ENCODE results near the gene PDE1C.

Gene PDE1C

DNA sequence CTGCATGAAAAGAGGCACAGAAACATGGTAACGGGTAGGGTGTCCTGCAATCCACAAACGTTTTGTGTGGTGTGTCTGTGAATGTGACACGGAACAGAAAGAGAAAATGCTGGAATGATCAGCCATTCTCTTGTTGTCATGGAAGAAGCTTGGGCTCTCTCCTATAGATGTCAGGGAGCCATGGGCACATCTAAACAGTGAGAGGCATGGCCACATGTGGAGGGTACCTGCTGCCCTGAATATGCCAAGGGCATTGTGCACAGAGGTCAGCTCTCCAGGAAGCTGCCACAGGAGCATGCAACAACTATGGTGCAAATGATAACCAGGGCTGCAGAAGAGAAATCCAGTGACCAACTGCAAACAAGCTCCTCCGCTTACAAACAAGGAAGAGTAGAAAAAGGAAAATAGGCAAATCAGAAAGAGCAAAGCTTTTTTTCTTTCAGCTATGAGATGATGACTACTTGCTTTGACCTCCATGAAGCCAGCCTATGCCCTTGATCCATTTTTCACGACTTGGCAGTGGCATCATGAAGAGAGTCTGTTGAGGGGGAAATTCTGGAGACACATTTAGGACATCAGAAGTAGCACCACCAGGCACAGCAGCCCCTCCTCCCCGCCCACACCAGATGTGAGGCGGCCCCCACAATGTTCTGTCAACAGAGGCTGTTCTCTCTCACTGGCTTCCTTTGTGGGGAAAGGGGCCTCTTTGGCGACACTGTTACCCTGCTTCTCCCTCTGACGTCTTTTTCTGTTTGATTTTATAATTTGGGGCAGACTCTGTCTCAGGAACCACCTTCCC is 4.8 kb upstream of the PDE1C start:
- no peak for DNase-seq (ENCODE audit: low read depth)

DNA sequence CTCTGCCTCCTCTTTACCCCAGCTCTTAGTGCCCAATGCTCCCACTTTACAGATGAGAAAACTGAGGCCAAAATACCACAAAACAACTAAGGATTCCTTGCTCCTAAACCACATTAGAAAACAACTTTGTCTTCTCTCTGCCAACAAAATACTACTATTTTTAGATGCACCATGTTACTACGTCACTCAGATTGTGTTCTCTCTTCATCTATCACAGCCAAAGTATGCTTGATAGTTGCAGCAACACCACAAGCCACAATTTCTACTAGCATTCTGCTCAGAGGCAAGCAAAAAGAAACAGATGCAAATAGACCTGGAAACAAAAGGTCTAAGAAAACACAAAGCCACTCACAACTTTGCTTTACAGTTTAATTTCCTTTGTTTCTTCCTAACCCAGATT is 3.3 kb upstream of the PDE1C start:
- DNase-seq (ENCODE audit: low read depth), result no peak

DNA sequence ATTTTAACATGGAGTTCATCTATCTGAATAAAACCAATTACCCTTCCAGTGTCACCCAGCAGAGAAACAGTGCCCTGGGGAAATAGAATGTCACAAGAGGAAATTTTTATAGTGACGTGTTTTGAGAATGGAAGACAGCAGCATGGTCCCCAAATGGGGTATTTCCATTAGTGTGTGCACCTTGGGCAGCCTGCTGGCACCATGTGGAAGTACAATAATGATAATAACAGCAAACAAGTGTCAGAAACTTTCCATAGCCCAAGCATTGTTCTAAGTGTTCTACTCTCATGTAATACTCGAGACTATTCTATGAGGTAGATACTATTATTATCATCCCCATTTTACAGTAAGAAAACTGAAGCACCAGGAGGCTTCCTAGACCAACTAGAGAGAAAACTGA is 2.2 kb upstream of the PDE1C start:
- DNase-seq (ENCODE audit: low read depth), result no peak

DNA sequence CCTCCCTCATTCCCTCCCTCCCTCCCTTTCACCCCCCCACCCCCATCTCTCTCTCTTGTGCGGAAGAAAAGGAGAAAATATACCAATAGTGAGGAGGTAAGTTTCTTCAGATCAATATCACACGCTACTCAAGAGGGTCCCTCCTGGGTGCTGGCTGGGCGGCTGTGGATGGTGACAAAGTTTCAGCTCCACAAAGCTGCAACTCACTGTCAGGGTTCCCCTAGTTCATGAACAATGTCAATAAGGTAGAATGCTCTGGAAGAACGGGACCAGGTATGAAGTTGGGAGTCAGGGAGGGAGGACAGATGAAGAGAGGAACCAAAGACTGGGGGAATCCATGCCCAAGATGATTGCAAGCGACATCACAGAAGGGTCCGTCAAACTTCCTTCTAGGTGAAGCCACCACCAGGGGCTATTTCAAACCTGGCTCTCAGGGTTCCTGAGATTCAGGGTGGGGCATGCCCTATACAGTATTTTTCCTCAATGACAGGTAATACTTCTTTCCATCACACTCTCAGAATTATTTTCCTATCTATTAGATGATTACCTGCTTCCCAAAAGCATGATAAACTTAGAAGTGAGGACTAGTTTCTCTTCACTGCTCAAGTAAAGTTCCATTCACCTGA is 1.4 kb upstream of the PDE1C start:
- DNase-seq (ENCODE audit: low read depth), result no peak

DNA sequence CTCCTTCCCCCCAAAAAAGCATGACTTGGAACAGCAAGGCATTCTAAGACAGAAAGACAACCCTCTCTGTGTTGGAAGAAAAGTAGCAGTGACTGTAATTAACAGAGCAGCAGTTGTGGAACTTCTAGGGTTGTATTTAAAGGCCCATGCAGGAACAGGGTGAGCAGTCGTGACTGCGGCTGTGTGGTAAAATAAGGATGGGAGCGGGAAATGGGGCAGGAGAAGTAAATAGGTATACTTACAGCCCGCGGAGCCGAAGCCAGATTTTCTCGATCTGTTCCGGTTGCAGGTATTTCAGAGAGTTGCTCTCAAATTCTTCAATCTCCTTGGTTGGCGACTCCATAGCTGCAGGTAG is 179 bp downstream of the PDE1C start:
- no peak for DNase-seq (ENCODE audit: low read depth)

DNA sequence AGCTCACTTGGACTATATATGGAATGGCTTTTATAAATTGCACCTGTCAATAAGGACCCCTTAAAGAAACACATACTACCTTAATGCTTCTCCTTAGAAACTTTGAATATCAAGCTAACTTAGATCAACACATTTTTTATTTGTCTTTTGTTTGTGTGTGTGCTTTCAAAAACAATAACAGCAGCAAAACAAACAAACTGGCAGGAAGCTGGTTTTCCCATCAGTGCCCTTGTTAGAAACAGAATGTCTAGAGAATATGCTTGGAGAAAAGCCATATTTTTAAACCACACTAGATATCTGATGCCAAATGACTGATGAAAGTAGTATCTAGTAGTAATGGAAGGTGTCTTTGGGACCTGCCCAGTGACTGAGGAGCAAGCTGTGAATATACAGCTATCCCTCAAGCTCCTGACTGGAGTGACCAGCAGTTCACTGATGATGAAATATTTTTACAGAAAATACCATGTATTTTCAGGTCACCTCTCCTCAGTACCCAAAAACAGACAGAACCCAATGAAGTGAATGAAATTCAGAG is 1.0 kb downstream of the PDE1C start:
- no peak for DNase-seq (ENCODE audit: low read depth)

DNA sequence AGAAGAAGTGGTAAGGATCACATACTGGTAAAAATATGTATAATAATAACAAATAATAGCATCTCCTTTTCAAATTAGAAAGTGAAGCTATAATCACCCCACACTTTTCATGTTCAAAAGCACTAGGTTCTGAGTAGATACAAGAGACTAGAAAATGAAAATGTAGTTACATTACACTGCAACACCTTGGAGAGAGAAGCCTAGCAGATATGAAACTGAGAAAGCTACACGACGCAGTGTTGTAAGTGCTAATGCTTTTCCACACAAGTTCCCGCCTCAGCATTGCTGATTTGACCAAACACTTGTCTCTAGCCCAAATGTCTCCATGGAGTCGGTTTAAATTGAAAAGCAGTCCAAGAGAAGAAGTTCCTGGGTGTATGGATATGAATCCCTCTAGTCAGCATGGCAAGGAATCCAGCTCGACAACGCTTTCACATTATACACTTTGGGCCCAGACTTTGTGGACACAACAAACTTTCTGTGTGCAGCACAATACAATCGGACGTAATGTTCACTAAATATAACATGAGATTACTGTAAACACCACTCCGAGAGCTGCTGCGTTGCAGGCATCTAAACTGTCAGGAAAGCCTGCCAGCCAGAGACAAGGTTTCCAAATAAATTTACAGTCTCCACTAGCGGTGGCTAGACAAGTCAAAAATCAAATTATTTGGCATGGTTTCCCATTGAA is 1.7 kb downstream of the PDE1C start:
- no peak for DNase-seq (ENCODE audit: low read depth)

DNA sequence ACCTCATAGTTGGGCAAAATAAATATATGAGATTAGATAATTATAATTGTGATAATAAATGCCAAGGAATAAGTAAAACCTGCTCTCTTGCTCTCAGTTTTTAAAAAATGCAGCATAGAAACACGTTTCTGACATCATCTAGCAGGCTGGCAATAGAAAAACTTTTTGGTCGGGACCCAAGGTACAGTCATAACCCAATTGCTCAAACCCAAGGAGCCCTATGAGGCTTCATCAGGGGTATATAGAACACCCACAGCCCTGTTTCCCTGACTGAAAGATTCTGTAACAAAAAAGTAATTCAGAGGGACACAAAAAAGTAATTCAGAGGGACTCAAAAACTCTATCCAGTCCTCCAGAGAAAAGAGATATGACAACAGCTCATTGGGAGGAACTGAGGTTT is 3.8 kb downstream of the PDE1C start:
- DNase-seq (ENCODE audit: low read depth), result no peak

DNA sequence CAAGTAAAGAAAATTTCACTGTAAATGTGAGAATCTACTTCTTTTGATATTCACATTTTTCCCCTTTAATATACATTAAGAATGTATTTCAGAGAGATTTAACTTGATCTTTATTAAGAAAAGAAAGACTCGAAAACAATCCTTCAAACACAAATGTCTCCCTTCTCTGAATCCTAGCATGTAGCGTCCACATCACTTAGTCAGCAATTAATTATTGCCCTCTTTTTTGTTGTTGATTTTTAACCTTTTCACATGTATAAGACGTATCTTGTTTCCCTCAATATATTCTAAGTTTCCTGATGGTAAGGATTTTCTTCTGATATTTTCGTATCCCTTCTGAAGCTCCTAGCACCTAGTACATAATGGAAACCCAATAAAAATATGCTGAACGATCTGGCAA is 6.6 kb downstream of the PDE1C start:
- DNase-seq (ENCODE audit: low read depth), result no peak

DNA sequence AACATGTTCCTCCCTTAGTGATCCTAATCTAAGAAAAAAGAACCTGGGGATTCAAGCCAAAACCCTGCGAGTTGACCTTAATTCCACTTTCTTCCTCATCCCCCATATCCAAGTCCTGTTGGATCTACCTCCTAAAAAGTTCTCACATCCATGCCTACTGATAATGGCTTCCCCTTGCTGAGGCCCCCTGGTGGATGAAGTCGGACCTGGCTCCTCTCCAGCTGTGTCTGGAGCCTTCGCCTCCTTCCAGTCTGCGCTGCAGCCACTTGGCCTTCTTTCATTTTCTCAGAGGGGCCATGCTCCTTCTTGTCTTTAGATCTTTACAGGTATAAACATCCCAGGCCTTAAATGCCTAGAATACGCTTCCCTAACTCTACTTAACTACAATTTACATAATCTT is 8.1 kb downstream of the PDE1C start:
- no peak for DNase-seq (ENCODE audit: low read depth)

DNA sequence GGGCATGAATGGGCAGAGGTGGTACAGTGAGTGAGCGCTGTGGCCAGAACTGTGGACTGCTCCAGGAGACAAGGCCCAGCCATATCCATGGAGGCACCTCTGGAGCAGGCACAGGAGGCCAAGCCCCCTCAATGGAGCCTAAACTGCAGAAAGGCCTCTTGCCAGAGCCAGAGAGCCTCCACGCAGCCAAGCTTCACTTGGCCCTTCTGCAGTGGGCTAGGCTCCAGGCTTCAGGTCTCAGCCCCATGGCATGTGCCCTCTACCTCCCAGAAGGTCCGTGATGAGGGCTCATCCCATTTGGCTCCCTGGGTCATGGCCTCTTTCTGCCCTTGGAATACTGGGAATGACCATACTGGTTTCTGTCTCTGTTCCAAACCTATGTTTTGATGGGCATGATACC is 8.9 kb downstream of the PDE1C start:
- no peak for DNase-seq (ENCODE audit: low read depth)

DNA sequence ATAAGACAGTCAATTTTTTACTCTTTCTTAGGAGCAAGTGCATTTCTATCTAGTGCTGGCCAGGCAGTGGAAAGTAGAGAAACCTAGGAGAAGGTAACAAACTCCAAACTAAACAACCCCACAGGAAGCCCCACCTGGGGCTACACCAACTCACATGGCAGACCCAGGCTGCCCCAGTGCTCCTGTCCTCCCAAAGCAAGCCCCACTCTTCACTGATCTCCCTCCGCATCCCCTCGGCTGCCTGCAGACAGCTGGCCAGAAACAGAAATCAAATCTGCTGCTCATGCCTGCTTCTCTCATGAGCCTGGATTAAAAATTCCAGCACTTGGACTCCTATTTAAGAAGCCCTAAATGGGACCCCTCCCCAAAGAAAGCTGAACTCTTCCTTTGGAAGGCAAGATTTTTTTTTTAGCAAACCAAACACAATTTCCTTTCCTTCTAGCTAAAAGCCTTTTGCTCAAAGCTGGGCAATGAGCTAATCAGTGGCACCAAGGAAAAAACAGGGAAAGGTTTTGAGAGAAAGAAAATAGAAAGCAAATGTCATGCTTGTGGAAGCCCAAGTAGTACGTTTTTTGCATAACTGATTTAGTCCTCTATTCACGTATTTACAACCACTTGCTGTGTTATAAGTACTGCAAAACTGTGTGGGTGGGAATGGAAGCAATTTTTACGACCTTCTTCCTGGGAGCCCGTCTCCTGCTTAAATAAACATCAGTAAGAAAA is 10.8 kb downstream of the PDE1C start:
- DNase-seq (ENCODE audit: low read depth), result no peak

DNA sequence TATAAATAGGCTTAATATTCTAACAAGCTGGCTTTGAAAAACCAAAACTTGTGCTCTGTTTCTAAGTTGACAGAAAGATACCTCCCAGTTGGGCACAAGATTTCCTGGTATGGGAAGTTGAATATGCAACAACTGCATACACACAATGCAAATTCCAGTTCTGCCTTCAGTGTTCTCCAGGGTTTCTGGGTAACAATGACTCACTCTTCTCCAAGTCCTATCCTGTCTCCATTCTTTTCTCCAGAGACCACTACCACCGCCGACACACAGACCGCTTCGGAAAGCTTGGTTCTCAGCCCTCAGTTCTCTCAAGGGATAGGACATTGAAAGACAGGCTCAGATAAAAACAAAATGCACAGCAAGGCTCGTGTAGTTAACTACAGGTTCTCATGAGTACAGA is 12.2 kb downstream of the PDE1C start:
- no peak for DNase-seq (ENCODE audit: low read depth)

DNA sequence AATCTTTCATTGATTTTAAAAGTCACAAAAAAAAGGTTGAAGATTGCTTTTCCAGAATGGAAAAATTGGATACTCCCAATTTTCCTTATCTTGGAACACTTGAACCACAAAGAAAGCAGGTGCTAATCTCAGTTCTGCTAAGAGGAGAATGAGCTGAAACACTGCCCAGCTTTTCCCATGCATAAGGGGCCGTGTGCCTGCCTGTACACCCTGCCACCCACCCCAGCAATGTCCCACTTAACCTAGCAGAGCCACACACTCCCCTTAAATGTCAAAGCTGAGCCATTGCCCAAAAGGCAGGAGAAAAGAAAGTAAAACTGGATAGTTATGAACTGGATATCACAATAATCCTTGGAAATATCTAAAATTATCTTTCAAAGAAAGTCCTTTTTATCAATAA is 13.4 kb downstream of the PDE1C start:
- no peak for DNase-seq (ENCODE audit: low read depth)

DNA sequence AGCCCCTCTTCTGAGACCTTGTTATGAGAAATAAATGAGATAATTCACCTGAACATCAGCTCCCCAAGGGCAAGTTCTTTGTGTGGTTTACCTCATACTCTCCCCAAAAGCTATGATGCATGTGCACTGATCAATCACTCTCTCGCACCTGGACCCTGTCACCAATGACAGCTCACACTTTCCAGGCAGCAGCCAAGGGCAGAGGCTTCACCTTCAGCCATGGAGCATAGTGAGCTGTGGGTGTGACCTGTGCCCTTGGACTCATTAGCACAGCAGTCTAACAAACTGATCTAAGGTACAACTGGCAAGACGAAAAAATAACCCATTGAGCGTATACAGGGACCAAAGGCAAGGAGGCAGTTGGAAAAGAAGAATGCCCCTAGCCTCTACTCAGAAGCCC is 17.0 kb downstream of the PDE1C start:
- DNase-seq (ENCODE audit: low read depth), result no peak

DNA sequence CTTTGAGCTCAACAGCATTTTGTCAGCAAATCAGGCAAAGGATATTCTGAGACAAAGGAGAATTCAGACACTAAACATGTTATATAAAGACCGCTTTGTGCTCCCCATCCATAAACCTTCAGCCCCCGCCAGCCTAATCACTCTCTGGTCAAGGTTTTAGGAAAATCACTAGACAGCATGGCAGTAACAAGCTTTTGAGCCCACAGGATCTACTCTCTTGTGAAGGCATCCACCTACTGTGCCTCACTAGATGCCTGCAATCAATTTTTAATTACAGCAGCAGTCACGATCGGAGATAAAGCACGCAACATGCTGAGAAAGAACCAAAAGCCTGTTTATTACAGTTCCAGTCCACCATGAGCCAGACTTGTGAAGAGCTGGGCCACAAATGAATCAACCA is 19.1 kb downstream of the PDE1C start:
- no peak for DNase-seq (ENCODE audit: low read depth)

DNA sequence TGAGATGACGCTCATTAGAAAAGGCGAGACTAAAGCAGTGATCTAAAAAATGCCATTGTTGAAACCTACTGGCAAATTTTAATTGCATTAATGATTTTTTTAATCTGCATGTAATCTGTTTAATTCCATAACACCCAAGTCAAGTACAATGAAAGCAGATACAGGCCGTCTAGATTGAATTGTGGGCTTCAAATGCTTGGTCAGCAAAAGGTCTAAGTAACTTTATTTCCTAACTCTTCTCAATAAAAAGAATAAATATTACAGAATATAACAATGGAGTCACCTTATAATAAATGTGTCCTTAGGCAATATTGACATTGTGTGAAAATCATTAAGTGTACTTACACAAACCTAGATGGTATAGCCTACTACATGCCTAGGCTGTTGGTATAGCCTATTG is 20.6 kb downstream of the PDE1C start:
- DNase-seq (ENCODE audit: low read depth), result no peak

DNA sequence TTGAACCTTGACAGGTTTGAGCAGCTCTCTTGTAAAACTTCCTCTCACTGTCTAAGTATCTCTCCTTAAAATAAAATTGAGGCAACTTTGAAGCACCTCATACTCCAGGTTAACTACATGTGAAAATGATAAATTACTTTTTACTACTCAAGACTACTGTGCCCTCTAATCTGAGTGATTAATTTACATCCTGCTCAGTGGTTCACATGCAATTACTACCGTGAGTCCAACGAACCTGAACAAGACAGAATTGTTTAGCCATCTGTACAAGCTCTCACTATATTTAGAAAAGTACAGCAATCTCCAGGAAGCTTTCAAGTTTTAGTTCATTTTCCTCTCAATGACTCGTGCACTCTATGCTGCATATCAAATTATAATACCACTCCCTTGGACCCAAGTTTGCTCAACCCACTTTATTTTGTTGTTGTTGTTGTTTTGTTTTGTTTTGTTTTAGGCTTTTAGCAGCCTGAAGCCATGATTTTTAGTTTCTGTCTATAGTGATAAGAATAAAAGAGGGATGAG is 21.2 kb downstream of the PDE1C start:
- no peak for DNase-seq (ENCODE audit: low read depth)

DNA sequence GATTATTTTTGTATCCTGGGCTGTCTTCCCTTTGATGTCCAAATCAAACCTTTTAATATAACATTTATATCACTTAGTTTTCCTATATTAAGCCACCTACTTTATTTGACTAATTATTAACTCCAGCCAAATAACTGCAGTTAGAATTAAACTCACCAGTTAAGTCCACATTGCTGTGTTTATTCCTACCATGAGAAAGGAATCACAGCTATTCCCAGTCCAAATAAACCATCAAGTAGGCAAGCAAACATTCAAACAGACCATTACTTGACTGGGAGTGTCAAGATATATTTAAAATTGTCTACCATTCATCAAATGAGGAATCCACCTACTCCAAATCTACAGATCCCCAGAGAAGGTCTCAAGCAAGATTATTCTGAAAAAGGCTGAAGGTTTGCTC is 22.4 kb downstream of the PDE1C start:
- DNase-seq (ENCODE audit: low read depth), result no peak

DNA sequence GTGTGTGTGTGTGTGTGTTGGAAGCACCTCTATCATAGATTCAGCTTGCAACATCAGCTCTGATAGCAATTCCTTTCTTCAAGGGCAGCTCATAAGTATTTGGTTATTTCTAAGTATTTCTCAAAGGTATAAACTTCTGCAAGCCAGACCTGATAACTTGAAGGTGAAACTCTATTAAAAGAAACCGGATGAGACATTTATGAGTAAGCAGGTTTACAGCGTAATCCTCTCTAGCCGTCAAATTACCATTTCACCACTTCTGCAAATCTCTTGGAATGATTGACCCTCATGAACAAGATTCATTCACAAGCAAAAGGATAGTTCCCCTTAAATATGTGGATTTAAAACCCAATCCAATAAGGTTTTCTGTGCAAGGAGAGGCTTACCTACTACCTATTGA is 23.1 kb downstream of the PDE1C start:
- no peak for DNase-seq (ENCODE audit: low read depth)

DNA sequence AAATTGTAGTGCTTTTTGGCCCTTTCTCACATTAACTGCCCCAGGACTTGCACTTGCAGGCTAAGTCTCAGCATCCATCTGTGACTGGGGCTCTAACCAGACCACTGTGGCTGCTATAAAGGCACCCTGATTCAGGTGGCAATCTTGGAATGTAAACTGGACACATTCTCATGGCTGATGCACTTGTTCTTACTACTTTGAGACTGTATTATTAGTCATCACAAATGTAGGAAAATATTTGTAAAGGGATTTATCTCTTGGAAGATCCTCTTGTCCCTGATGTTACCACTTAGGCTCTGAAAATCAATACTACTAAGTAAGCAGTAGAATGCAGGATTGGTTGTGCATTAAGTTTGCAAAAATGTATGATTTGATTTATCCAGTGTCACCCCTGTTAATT is 25.0 kb downstream of the PDE1C start:
- DNase-seq (ENCODE audit: low read depth), result no peak

DNA sequence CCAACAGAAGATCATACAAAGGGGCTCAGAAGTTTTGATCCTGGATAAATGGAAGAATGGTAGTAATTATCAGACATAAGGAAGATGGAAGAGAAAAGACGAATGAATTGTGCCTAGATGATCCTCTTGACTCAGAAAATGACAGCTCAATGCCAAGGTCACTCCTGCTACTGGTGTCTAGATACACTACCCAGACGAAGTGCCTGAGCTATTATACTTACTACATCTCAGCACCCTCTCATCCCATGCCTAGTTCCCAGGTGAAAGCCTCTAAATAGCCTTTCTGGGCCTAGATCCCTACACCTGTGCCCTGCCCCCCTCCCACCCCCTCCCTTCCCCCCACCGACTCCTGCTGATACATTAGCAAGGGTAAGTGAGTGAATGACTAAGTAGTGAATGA is 25.5 kb downstream of the PDE1C start:
- no peak for DNase-seq (ENCODE audit: low read depth)

Measured in activated T-cell treated with anti-CD3 and anti-CD28 coated beads for 48 hours (primary cell).